ENCODE measurements around the gene SHISA5. TPM values are rescaled to one million over a fixed set of nuclear protein-coding genes. Genes with fewer than 3 reads are reported as not detected.

SHISA5 gene
- total and polyA plus RNA-seq, 2 donors from 2014 or later = 157 to 214 TPM

GRCh38 chr3:48469046-48469915, 34.7 kb downstream of the SHISA5 start:
- no peaks in the 10 kb centered on the region for H3K27me3 ChIP-seq (ENCODE audit: control insufficient read depth, insufficient read depth, low read length)
- H3K27ac ChIP-seq (ENCODE audit: low read depth in 2 of 2, low read length in 2 of 2) = no peak overlapping the region
- H3K4me3 ChIP-seq (ENCODE audit: low read length in 3 of 3) = no peak overlapping the region
- peaks cover 0 to 47% (median 23%) of the 10 kb centered on the region in 3 donors for H3K4me1 ChIP-seq (ENCODE audit: control insufficient read depth in 2 of 3, insufficient read depth in 2 of 3, low read depth in 1 of 3, low read length in 3 of 3)
- DNase-seq = peak in 1 of 5 donors; percentile 71
- H3K9me3 ChIP-seq (ENCODE audit: control insufficient read depth in 2 of 3, insufficient read depth in 1 of 3, low read length in 3 of 3) = no peaks in the 10 kb centered on the region
- intact Hi-C loops (cut with DNase I) = loop anchor here (5.0 kb wide), 1 partner anchor 33 kb away; the partner anchor contains the start of gene SHISA5
- no peak overlapping the region for H3K9ac ChIP-seq (ENCODE audit: low read length in 3 of 3)
- FAIRE-seq = no peak
- H3K36me3 ChIP-seq (ENCODE audit: control insufficient read depth in 2 of 3, insufficient read depth in 3 of 3, low read length in 3 of 3) = peaks cover 0 to 10% (median 5%) of the 10 kb centered on the region in 3 donors
- TF ChIP-seq CTCF (IDR thresholded peaks at IDR 0.05; ENCODE audit: borderline replicate concordance, extremely low read depth, insufficient read depth) = no peak

- peaks cover 0 to 10% (median 5%) of the 10 kb centered on the region in 3 donors for H3K36me3 ChIP-seq (ENCODE audit: control insufficient read depth in 2 of 3, insufficient read depth in 3 of 3, low read length in 3 of 3)
- H3K4me1 ChIP-seq (ENCODE audit: control insufficient read depth in 2 of 3, insufficient read depth in 2 of 3, low read depth in 1 of 3, low read length in 3 of 3) = peaks cover 0 to 46% (median 23%) of the 10 kb centered on the region in 3 donors
- H3K4me3 ChIP-seq (ENCODE audit: low read length in 3 of 3) = no peak overlapping the region
- intact Hi-C loops (cut with DNase I) = loop anchor here (5.0 kb wide), 1 partner anchor 34 kb away; the partner anchor contains the start of gene SHISA5
- H3K9me3 ChIP-seq (ENCODE audit: control insufficient read depth in 2 of 3, insufficient read depth in 1 of 3, low read length in 3 of 3) = no peaks in the 10 kb centered on the region
- FAIRE-seq = no peak
- H3K9ac ChIP-seq (ENCODE audit: low read length in 3 of 3) = no peak overlapping the region
- H3K27me3 ChIP-seq (ENCODE audit: control insufficient read depth, insufficient read depth, low read length) = no peaks in the 10 kb centered on the region
- TF ChIP-seq CTCF (IDR thresholded peaks at IDR 0.05; ENCODE audit: borderline replicate concordance, extremely low read depth, insufficient read depth) = no peak
- H3K27ac ChIP-seq (ENCODE audit: low read depth in 2 of 2, low read length in 2 of 2) = peak overlapping the region in 1 of 2 donors; percentile 6
- DNase-seq = no peak
Measured at GRCh38 chr3:48468329-48468731, 35.6 kb downstream of the SHISA5 start.

GRCh38 chr3:48467473-48468267, 36.3 kb downstream of the SHISA5 start:
- Histone ChIP-seq H3K4me1 (ENCODE audit: control insufficient read depth in 2 of 3, insufficient read depth in 2 of 3, low read depth in 1 of 3, low read length in 3 of 3) (peaks cover 0 to 43% (median 23%) of the 10 kb centered on the region in 3 donors), H3K9ac (ENCODE audit: low read length in 3 of 3) (peak overlapping the region in 1 of 3 donors; percentile 78)
- intact Hi-C loops (cut with DNase I) = loop anchor here (5.0 kb wide), 1 partner anchor 35 kb away; the partner anchor contains the start of gene SHISA5

More at GRCh38 chr3:48467473-48468267, 36.3 kb downstream of the SHISA5 start:
- H3K4me3 ChIP-seq (ENCODE audit: low read length in 3 of 3) = peak overlapping the region in 1 of 3 donors; percentile 84
- peaks cover 0 to 10% (median 5%) of the 10 kb centered on the region in 3 donors for H3K36me3 ChIP-seq (ENCODE audit: control insufficient read depth in 2 of 3, insufficient read depth in 3 of 3, low read length in 3 of 3)
- no peak for TF ChIP-seq CTCF (IDR thresholded peaks at IDR 0.05; ENCODE audit: borderline replicate concordance, extremely low read depth, insufficient read depth)
- peak overlapping the region; percentile 99 to 100 for H3K27ac ChIP-seq (ENCODE audit: low read depth in 2 of 2, low read length in 2 of 2)
- FAIRE-seq = no peak
- no peaks in the 10 kb centered on the region for H3K9me3 ChIP-seq (ENCODE audit: control insufficient read depth in 2 of 3, insufficient read depth in 1 of 3, low read length in 3 of 3)
- no peak for DNase-seq
- H3K27me3 ChIP-seq (ENCODE audit: control insufficient read depth, insufficient read depth, low read length) = no peaks in the 10 kb centered on the region
